Stimulated activated CD4-positive, alpha-beta T cell treated with anti-CD3 and anti-CD28 coated beads, Interleukin-15, amount 100 ng/mL, for 1 hour (primary cell): ENCODE results near the gene ATP5F1D.

Experiments used
- DNase-seq, 2 donors: peaks; one replicate each; pipeline ENCODE4 v3.0.0-alpha.2; 2020; ENCODE audit warnings: low read depth in 1 of 2, low spot score in 1 of 2

Gene ATP5F1D

GRCh38 chr19:1291761-1292418, 50.3 kb downstream of the ATP5F1D start:
- DNase-seq: no peak

GRCh38 chr19:1292419-1293151, 51.0 kb downstream of the ATP5F1D start:
- no peak for DNase-seq

GRCh38 chr19:1293782-1294604, 52.4 kb downstream of the ATP5F1D start:
- DNase-seq: no peak
